HG03520 (cell line): ENCODE measurements around the gene PHF21A.

Experiments
- ATAC-seq: cut with Tn5 transposase; IDR thresholded peaks from one replicate; pipeline ENCODE4 v1.9.1; 2021; ENCODE audit warnings: mild to moderate bottlenecking, moderate library complexity; ENCODE audit not compliant: unreplicated experiment

The PHF21A gene

DNA sequence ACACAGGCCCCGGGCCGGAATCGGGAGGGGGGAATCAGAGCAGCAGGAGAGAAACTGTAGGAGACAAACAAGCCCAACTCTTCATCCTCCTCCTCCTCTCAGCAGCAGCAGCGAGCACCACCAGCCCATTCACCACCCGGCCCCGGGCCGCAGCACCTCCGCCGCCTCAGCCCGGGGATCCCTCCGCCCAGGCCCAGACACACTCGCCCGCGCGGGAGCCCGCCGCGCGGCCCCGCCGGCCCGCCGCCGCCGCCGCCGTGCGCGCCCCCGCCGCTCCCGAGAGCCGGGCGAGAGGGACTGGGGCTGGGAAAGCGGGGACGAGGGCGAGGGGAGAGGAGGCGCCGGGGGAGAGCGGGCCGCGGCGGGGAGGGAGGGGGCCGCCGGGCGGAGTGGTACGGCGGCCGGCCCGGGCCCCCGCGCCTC lies at the start of gene PHF21A:
TSS of gene PHF21A (minus strand) at position 154 of the 423 bp plus-strand sequence. CDS start 37,235 bp downstream, outside the sequence.
- peak; percentile 52 for ATAC-seq

DNA sequence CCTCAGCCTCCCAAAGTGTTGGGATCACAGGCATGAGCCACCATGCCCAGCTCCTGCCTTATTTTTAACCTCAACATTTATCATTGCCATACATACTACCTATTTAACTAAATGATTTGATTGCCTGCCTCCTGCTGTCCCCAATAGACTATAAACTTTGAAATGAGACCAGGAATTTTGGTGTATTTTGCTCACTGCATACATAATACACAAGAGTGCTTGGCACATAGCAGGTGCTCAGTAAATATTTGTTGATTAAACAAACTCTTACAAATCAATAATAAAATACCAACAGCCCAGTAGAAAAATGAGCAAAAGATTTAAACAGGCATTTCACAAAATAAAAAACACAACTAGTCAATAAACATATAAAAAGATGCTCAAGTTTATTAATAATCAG lies 49.5 kb upstream of the PHF21A start:
- ATAC-seq, result no peak

DNA sequence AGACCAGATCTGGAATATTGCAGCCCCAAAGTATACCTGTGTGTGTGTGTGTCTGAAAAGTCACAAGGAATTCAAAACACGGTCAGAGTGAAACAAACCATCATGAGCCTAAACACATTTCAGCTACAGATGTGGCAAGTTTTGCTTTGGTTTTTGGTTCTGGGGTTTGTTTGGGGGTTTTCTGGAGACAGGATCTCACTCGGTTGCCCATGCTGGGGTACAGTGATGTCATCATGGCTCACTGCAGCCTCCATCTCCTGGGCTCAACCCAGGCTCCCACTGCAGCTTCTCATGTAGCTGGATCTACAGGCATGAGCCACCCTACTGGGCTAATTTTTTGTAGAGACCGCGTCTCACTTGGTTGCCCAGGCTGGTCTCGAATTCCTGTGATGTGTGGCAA lies 41.4 kb upstream of the PHF21A start:
- no peak for ATAC-seq

DNA sequence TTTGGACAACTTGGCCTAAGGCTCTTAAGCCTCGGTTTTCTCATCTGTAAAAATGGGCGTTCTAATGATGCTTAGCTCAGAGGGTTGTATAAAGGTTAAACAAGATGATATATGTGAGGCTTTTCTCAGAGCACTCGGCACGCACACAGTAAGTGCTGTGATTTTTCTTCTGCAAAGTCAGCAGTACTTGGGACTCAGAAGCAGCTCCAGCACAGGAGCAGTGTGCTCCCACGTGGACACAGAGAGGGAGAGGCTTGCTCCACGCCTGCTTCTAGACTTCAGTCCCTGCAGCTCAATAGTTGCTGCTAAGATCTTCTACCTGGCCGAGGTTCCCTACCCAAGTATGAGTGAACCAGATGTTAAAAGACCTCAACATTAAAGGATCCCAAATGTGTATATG lies 39.9 kb upstream of the PHF21A start:
- no peak for ATAC-seq

DNA sequence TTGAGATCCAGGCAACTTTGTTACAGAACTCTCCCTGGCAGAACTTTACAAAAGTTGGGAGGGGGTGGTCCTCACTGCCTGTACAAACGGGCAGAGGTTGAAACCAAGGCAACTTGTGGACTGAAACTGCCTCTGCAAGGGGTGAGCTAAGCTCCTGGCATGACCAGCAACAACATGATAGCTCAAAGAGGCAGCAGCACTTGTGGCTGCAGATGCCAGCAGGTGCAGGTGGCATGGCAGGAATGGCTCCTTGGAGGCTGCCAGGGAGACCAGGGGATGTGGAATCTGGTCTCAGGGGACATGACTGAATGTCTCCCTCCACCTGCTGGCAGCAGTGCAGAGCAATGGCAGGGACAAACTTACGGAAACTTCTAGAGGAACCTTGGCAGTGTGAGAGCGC lies 38.8 kb upstream of the PHF21A start:
- no peak for ATAC-seq

DNA sequence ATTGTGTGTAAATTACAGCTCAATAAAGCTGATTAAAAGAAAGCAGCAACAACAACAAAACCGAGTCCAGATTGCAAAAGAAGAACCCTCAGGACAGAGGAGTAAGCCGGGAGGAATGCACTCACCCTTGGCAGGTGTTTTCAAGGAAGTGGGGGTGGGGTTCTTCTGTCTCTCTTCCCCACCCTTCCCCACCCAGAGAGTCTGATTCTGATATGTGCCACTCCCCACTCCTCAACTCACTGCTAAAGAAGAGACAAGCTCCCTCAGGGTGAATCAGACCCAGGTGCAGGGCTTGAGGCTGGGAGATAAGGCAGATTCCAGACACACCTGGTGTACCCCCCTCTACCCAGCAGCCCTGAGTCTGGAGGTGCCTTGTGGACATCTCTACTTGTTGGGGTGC lies 38.4 kb upstream of the PHF21A start:
- ATAC-seq, result no peak

DNA sequence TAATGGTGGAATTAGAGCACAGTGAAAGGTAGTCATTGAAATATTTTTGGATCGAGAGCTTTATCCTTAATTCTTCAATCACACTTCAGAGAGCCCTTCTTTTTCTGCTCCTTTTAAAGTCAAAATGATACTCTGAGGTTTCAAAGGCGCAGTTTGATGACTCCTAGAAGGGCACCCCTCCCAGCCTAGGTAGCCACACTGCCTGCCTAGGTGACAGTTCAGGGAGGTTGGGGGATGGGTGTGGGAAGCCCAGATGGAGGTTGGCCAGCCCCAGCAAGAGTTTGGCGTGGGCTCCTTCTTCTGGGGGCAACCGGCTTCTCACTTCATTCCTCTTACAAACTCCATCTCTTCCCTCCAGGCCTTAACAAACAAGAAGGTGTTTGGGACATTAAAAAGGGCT lies 28.6 kb upstream of the PHF21A start:
- no peak for ATAC-seq

DNA sequence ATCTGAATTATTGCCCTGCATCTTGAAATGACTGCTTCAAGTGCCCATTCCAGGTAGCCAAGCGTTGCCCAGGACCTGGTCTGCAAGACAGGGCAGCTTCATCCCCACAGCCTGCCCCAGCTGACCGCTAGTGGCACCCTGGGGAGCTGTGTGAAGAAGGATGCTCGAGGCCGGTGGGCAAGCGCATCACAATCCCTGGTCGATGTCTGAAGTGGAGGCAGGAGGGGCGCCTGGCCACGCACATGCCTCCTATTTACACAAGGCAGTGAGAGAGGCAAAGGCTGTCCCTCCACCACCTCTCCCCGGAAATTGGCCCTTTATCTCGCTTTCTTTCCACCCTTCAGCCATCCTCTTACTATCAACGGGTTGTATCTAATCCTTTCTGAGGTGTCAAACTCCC lies 28.1 kb upstream of the PHF21A start:
- ATAC-seq, result no peak

DNA sequence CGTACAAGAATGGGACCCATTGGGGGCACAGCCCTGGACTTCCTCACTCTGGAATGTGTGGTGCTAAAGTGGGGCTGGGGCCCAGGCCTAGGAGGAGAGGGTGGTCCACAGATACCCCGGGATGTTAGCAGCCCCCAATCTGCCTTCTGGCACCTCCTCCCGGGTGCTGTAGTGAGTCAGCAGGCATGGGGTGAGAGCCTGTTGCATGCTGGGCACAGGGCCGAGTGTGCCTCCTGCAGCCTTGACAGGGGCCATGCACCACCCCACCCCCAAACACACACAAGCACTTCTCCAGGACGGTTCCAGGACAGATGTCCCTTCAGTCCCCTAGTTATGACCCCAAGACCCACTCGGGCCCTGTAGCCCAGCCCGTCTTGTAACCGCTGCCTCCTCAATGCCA lies 23.5 kb upstream of the PHF21A start:
- no peak for ATAC-seq

DNA sequence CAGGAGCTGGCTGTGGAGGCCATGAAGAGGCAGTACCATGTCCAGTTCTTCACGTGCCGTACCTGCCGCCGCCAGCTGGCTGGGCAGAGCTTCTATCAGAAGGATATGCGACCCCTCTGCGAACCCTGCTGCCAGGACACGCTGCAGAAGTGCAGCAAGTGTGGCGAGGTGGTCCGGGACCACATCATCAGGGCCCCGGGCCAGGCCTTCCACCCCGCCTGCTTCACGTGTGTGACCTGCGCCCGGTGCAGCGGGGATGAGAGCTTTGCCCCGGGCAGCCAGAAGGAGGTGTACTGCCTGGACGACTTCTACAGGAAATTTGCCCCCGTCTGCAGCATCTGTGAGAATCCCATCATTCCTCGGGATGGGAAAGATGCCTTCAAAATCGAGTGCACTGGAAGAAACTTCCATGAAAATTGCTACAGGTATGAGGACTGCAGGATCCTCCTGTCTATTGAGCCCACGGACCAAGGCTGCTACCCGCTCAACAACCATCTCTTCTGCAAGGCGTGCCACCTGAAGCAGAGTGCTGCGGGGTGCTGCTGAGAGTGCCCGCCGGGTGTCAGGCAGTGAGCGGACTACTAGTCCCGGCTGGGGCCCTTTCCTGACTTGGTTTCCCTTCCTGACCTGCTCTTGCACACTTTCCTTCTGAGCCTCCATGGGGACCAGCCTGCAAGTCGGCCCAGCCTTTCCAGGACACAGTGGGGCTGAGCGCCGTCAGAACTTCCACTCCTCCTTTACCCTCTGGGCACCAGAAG lies 22.0 kb upstream of the PHF21A start:
- no peak for ATAC-seq

DNA sequence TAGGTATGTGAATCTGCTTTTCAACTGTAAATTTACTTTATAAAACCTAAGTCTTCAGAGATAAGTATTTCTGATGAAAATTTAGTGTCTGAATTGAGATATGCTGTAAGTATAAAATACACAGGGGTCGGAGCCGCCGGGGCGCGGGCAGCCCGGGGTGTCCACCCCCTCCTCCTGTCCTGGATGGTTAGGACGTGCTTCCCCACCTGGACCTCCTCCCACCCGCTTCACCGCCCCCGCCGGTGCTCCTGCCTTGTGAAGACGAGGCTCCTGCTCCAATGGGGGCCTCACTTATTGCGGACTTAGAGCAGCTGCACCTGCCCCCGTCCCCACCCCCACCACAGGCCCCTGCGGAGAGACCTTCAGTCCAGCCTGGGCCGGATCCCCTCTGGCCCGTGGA lies 21.3 kb upstream of the PHF21A start:
- ATAC-seq, result no peak

DNA sequence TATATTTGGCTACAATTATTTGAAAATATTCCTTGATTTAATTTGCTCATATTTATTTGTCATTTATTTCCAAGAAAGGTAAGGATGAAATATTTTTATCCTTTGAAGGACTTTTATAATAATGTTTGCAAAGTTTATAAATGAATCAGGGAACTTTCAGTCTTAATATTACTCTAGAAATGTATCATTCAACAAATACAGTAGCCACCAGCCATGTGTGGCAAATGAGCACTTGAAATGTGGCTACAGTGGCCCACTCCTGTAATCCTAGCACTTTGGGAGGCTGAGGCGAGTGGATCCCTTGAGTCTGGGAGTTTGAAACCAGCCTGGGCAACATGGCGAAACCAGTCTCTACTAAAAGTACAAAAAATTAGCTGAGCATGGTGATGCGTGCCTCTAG lies 20.3 kb upstream of the PHF21A start:
- no peak for ATAC-seq

DNA sequence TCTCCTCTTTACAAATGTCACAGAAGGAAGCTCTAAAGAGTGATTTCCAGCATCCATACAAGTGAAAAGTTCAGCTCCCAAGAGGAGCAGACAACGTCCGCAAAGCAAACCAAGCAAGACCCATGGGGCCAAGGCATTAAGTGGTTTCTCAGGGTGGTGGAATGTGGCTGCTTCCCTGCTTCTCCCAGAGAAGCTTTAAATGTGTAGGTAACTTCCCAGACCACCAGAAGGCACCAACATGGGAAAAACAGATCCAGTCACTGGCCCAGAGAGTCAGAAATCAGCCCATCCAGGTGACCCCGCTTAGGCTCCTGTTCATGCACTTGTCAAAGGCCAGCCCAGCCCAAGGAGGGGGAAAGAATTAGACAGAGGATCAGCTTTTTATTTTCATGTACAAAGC lies 13.3 kb upstream of the PHF21A start:
- no peak for ATAC-seq

DNA sequence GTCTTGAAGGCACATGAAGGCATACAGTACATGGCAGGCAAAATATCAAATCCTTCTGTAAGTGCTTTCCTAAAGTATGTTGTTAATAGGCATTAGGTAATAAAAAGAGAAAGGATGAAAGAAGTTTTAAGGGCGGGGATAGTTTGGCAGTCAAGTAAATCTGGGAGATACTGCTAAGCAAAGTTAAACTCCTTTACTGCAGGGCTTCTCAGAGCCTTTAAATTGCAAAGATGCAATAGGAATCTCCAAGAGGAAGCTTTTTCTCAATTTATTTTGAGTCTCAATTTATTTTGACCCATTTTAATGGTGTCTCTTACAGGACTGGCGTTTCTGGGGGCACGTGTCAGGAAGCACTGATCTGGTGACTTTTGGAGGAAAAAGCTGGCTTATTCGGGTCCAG lies 12.8 kb upstream of the PHF21A start:
- no peak for ATAC-seq

DNA sequence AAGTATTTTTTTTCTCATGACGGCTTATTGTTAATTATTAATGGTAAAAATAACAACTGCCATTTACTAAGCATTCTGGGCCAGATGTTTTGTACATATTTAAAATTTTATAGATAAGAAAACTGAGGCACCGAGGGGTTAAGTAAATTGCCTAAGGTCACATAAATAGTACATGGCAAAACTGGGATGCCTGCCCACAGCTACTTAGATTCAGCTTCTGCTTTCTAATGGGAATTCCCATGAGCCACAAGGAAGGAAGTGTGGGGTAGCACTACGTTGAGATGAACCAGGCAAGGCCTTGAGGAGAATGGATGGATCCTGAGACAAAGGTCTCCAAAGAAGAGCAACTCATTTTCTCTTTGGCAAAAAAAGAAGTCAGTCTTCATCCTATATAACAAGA lies 11.9 kb upstream of the PHF21A start:
- ATAC-seq, result no peak

DNA sequence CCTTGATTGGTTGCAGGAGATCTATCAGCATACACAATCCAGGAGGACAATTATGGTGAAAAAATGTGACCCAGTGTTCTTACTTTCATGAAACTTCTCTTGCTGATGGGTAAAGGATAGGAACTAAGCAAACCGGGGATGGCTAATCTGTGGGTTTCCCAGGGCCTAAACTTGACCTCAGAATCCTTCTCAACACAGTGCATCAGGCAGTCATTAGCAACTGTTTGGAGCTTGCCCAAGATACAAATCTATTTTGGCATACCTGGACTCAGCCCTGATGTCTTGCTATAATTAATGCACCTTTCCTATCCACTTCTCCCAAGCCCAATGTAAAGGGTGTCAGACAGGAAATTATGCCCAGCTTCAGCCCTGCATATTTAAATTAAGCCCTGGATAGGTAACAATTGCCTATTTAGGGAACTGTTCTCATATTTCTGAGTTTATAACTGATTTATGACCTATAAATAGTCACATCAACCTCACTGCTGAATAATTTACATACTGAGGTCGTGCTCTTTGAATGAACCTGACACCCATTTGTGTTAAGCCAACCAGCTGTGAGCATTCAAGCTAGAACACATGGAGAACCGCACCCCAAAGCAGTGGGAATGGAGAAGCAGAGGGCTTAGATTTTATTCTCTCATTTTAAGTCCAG lies 9.2 kb upstream of the PHF21A start:
- no peak for ATAC-seq

DNA sequence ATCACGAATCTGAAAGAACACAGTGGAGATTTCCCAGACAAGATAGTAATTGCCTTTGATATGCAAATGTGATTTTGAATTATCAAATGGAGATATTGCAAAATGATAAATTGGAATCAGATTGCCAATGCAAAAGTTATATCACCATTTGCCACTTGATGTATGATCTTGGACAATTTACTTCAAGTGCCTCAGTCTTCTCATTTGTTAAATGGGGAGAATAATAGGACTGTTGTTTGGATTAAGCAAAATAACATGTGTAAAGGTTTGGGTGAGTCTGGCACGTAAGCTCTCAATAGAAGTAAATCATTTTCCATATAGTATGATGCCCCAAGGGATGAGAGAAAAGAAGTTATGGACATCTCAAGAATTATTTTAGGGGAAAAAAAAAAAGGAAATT lies 7.9 kb upstream of the PHF21A start:
- ATAC-seq, result no peak

DNA sequence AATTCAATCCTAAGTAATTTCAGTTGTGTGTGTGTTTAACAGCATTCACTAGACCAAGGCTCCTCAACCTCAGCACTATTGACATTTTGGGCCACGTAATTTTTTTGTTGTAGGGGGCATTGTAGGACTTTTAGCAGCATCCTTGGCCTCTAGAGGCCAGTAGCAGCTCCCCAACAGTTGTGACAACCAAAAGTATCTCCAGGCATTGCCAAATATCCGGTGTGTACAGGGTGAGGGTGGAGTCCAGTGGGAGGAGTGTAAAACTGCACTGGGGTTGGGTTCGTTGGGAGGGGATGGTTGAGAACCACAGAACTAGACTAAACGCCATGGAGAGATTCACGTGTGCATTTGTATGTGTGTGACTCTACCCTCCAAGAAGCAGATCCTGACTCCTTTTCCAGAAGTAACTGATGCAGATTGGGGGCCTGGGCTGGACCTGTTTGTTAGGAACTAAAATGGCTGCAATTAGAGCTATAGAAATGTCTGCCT lies 5.9 kb upstream of the PHF21A start:
- peak; percentile 84 for ATAC-seq

DNA sequence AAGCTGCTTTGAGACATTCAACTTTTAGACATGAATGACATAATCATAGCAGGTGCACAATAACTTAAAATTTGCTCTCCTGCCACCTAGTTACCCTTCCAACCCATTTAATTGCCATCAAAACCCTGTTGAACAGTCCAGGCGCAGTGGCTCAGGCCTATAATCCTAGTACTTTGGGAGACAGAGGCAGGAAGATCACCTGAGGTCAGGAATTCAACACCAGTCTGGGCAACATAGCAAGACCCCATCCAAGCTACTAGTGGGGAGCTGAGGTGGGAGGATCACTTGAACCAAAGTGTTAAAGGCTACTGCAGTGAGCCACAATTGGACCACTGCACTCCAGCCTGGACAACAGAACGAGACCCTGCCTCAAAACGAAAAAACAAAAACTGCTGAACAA lies 4.0 kb upstream of the PHF21A start:
- no peak for ATAC-seq

DNA sequence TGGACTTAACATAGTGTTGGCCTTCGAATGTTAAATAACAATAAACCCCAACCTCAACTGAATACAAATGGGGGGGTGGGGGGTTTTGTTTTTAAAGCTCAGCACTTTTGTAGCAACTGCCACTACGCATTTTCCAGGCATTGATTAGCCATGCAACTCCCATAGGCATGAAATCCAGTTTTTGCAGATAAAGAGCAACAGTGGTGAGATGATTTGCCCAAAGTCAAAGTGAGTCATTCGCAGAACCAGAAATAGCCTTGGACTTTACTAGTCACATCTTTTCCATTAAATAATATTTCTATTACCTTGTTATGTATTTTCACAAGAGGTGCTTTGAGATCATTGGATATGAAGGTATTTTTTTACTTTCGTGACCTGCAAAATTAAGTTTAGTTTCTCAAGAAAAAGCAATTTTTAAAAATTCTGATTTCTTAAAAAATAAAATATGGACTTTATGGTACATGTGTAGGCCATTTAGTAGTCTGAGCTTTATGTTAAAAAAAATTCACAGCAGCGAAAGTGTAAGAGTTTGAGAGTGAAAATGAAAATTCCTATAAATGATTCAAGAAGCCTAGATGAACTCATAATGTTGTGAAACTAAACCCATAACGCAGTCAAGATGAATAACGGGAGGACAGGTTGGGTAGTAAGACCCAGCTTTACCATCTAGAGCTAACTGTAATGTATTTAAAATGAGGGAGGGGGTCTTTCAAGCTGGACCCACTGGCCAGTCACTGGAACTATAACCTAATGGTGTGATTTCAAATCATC lies 1.9 kb upstream of the PHF21A start:
- ATAC-seq, result no peak

DNA sequence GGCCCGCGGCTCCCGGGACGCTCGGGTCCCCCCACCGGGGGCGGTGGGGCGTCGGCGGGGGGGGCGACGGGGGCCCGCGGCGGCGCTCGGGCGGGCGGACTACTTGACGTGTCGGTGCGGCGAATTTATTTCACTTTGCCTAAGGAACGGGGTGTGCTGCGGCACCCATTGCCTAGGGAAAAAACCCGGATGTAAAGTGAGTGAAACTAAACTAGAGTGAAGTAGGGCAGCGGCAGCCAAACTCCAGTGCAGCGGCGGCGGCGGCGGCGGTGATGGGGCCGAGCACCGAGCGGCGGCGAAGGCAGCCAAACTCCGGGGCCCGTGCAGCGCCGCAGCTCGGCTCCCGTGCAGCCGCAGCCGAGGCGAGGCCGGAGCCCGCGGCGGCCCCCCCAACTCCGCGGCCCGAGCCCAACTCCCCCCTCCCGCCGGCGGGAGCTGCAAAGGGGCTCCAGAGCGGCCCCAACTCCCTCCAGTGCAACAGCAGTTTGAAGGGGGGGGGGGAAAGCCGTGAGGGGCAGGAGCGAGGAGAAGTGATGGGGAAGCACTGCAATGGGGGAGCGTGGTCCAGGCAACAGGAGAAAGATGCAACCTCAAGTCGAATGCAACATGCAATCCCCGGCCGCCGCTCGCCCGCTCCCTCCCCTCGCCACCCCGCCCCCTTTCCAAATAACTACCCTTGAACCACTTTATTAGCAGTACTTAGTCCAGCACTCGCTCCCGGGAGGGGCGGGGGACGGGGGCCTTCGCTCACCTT lies 647 bp upstream of the PHF21A start:
- ATAC-seq, result peak; percentile 37
